Vagina (tissue), 2 donors: ENCODE data around the gene FUT7. TPM values are rescaled to one million over a fixed set of nuclear protein-coding genes. Genes with fewer than 3 reads are reported as not detected.

Source experiments
- DNase-seq, 2 donors: peaks; one replicate each; pipeline ENCODE4 v3.0.0-alpha.2; 2017; ENCODE audit errors: extremely low spot score in 2 of 2
- H3K27ac ChIP-seq: fragments of 200-600 bp; sonication (generic); one replicate; pipeline ENCODE4 v1.5.1; 2019
- H3K27me3 ChIP-seq: fragments of 200-600 bp; sonication (generic); one replicate; pipeline ENCODE4 v1.5.1; 2019
- H3K36me3 ChIP-seq, 2 donors: fragments of 200-600 bp; sonication (generic); one replicate each; pipeline ENCODE4 v1.5.1; 2017 to 2019
- H3K4me1 ChIP-seq: fragments of 200-600 bp; sonication (generic); one replicate; pipeline ENCODE4 v1.5.1; 2019
- H3K4me3 ChIP-seq, 2 donors: fragments of 200-600 bp; sonication (generic); 1 replicate in 1 of 2; 2 replicates in 1 of 2; pipeline ENCODE4 v1.5.1; 2016 to 2019
- H3K9me3 ChIP-seq: fragments of 200-600 bp; sonication (generic); one replicate; pipeline ENCODE4 v1.5.1; 2019
- POLR2A ChIP-seq, 2 donors: fragments of 450-650 bp; IDR thresholded peaks; one replicate each; pipeline ENCODE4 v1.6.1; 2017; ENCODE audit warnings: antibody characterized with exemption in 2 of 2, mild to moderate bottlenecking in 2 of 2, moderate library complexity in 2 of 2
- POLR2AphosphoS5 ChIP-seq, 2 donors: sonication (generic); formaldehyde crosslinking; IDR thresholded peaks; one replicate each; pipeline ENCODE4 v1.9.0; 2017; ENCODE audit warnings: antibody characterized with exemption in 2 of 2, mild to moderate bottlenecking in 2 of 2, low read depth in 1 of 2; ENCODE audit not compliant: insufficient read depth in 1 of 2
- intact Hi-C: fragments of 100-400 bp; cut with DNase I; formaldehyde crosslinking; loops from one replicate; pipeline ENCODE4 v1.15.1; 2023
- total RNA-seq: library from RNA; depleted of rRNA; stranded (reverse); fragments of >200 nt; gene quantifications from one replicate; pipeline ENCODE4 v1.2.3, GENCODE V29; 2016
- TF ChIP-seq, protein P1 (sequence below), 3 experiments: fragments of 450-650 bp in 2 of 3; fragments of 200-600 bp in 1 of 3; sonication (generic) in 1 of 3; IDR thresholded peaks; one replicate each; pipeline ENCODE4 v1.5.1; 2017 to 2019; ENCODE audit warnings: antibody characterized with exemption in 3 of 3, mild to moderate bottlenecking in 2 of 3, moderate library complexity in 2 of 3

The FUT7 gene
- total RNA-seq, 1 donor from 2014 or later = not detected

DNA sequence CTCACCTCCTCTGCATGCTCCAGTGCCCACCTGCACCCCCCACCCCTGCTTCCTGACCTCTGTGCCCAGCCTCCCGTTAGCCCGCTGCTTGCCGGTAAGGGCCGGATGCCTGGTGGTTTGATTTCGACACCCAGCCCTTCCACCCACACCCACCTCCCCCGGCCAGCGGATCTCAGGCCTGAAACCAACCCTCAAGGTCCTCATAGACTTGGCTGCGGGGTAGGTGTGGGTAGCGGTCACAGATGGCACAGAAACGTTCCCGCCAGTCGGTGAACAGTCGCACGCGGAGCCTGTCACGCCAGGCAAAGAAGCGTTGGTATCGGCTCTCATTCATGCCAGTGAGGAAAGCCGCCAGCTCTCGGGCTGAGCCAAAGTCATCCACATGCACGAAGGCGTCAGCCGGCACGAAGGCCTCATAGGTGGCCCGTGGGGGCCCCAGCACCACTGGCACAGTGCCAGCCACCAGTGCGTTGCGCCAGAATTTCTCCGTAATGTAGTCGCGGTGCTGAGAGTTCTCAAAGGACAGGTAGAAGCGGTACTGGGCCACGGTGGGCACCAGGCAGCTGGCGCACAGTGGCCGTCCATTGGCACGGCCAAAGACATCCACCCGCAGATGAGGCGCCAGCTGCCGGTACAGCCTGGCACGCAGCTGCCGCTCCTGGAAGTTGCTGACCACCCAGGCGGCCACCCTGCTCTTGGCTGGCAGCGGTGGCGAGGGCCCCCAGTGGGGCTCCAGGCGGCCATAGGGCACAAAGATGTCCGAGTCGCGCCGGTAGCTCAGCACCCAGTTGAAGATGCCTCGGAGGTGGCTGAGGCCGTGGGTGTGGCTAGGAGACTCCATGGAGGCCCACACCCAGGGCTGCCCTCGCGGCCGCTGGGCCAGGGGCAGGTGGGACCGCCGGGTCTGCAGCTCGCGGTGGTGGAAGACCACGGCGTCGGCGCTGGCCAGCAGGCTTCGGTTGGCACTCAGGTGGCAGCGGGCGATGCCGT is 1.1 kb downstream of the FUT7 start:
- DNase-seq = no peak
- Histone ChIP-seq H3K4me3 (no peak overlapping the region), H3K4me1 (peaks cover 47% of the 10 kb centered on the region), H3K9me3 (no peaks in the 10 kb centered on the region), H3K27ac (no peak overlapping the region), H3K27me3 (no peaks in the 10 kb centered on the region), H3K36me3 (no peaks in the 10 kb centered on the region)
- TF ChIP-seq POLR2AphosphoS5 (IDR thresholded peaks at IDR 0.05; ENCODE audit: insufficient read depth in 1 of 2, low read depth in 1 of 2) (no peak), POLR2A (IDR thresholded peaks at IDR 0.05) (no peak)
- TF ChIP-seq, protein P1, sequence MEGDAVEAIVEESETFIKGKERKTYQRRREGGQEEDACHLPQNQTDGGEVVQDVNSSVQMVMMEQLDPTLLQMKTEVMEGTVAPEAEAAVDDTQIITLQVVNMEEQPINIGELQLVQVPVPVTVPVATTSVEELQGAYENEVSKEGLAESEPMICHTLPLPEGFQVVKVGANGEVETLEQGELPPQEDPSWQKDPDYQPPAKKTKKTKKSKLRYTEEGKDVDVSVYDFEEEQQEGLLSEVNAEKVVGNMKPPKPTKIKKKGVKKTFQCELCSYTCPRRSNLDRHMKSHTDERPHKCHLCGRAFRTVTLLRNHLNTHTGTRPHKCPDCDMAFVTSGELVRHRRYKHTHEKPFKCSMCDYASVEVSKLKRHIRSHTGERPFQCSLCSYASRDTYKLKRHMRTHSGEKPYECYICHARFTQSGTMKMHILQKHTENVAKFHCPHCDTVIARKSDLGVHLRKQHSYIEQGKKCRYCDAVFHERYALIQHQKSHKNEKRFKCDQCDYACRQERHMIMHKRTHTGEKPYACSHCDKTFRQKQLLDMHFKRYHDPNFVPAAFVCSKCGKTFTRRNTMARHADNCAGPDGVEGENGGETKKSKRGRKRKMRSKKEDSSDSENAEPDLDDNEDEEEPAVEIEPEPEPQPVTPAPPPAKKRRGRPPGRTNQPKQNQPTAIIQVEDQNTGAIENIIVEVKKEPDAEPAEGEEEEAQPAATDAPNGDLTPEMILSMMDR (IDR thresholded peaks at IDR 0.05) = no peak
- intact Hi-C loops = no loop called here

- H3K4me3 ChIP-seq = no peak overlapping the region
- H3K9me3 ChIP-seq = no peaks in the 10 kb centered on the region
- no peak for DNase-seq
- intact Hi-C loops = no loop called here
- TF ChIP-seq POLR2A (IDR thresholded peaks at IDR 0.05) (no peak), POLR2AphosphoS5 (IDR thresholded peaks at IDR 0.05; ENCODE audit: insufficient read depth in 1 of 2, low read depth in 1 of 2) (no peak)
- TF ChIP-seq, protein P1 (IDR thresholded peaks at IDR 0.05) = no peak
- peaks cover 47% of the 10 kb centered on the region for H3K4me1 ChIP-seq
- H3K36me3 ChIP-seq = no peaks in the 10 kb centered on the region
- H3K27ac ChIP-seq = no peak overlapping the region
- H3K27me3 ChIP-seq = no peaks in the 10 kb centered on the region
Measured at GRCh38 chr9:137030006-137030405, 1.9 kb downstream of the FUT7 start.

- H3K4me3 ChIP-seq = peak overlapping the region; percentile 67 to 76
- no peaks in the 10 kb centered on the region for H3K9me3 ChIP-seq
- peaks cover 40% of the 10 kb centered on the region for H3K4me1 ChIP-seq
- DNase-seq = no peak
- TF ChIP-seq, protein P1 (IDR thresholded peaks at IDR 0.05) = peak; percentile 69 to 75 (median 75)
- no peak for TF ChIP-seq POLR2AphosphoS5 (IDR thresholded peaks at IDR 0.05; ENCODE audit: insufficient read depth in 1 of 2, low read depth in 1 of 2)
- intact Hi-C loops = loop anchor here (2.0 to 5.0 kb wide), 2 partner anchors 87 to 238 kb away; partner anchors contain the start of genes FBXW5 and TMEM141
- no peaks in the 10 kb centered on the region for H3K27me3 ChIP-seq
- H3K36me3 ChIP-seq = no peaks in the 10 kb centered on the region
- H3K27ac ChIP-seq = peak overlapping the region; percentile 77
Measured at GRCh38 chr9:137029058-137029936, 2.6 kb downstream of the FUT7 start.

GRCh38 chr9:137028263-137029057 is 3.4 kb downstream of the FUT7 start:
- H3K27ac ChIP-seq = peak overlapping the region; percentile 77
- intact Hi-C loops = loop anchor here (2.0 to 5.0 kb wide), 2 partner anchors 86 to 238 kb away; partner anchors contain the start of genes FBXW5 and TMEM141
- no peaks in the 10 kb centered on the region for H3K27me3 ChIP-seq
- H3K4me3 ChIP-seq = peak overlapping the region; percentile 67 to 76
- no peak for DNase-seq
- H3K9me3 ChIP-seq = no peaks in the 10 kb centered on the region
- H3K4me1 ChIP-seq = peaks cover 40% of the 10 kb centered on the region
- no peaks in the 10 kb centered on the region for H3K36me3 ChIP-seq
- TF ChIP-seq, protein P1 (IDR thresholded peaks at IDR 0.05) = peak in 2 of 3 experiments; percentile 2 to 23
- TF ChIP-seq POLR2A (IDR thresholded peaks at IDR 0.05) (no peak), POLR2AphosphoS5 (IDR thresholded peaks at IDR 0.05; ENCODE audit: insufficient read depth in 1 of 2, low read depth in 1 of 2) (peak in 1 of 2 donors; percentile 26)
